ENCODE data around the gene PCDHGC3. TPM values are rescaled to one million over a fixed set of nuclear protein-coding genes. Genes with fewer than 3 reads are reported as not detected.

Gene PCDHGC3
- total and polyA plus RNA-seq, 9 of the 15 experiments (the other 6 are each of a cell fraction or from before 2014, with no cell fraction given): 0.07 TPM; not detected in 8

DNA sequence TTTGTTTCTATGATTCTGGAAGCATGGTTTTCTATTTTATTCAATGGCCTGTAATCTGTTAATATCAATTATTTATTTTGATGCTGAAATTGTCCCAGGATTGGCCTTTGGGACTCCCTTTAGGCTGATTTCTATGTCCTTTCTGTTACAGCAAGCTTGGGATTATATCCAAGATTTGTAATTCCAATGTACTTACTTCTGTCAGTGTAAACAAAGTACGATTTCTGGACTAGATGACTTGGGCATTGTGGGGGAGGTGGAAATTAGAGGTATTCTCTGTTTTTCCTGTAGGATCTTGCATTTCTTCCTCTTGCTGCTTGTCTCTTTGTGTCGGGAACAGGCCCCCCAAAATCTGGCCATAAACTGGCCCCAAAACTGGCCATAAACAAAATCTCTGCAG, 41.8 kb upstream of the PCDHGC3 start:
- Histone ChIP-seq H3K9ac (ENCODE audit: insufficient read depth in 1 of 2, low read depth in 2 of 2, low read length in 2 of 2) (no peak overlapping the region), H3K9me1 (ENCODE audit: control insufficient read depth, insufficient read depth, low read length) (no peaks in the 10 kb centered on the region), H4K20me1 (replicated peaks; ENCODE audit: control insufficient read depth, insufficient read depth, low read length) (no peaks in the 10 kb centered on the region), H3K9me3 (replicated peaks; ENCODE audit: control insufficient read depth, insufficient read depth, low read depth, low read length) (no peaks in the 10 kb centered on the region; the same call in 1 of the 2 replicates), H3K4me1 (replicated peaks in 1 of 2; ENCODE audit: control insufficient read depth in 2 of 2, insufficient read depth in 2 of 2, low read length in 2 of 2) (peaks cover 0 to 16% of the 10 kb centered on the region in 2 experiments; a peak in 2 of 5 replicates), H3K4me2 (ENCODE audit: insufficient read depth, low read length) (no peak overlapping the region), H2AFZ (ENCODE audit: low read depth, low read length) (no peak overlapping the region), H3K27me3 (ENCODE audit: control insufficient read depth in 2 of 2, insufficient read depth in 2 of 2, low read length in 2 of 2) (peaks cover 0 to 20% of the 10 kb centered on the region in 2 experiments; a peak in 2 of 5 replicates), H3K36me3 (ENCODE audit: control insufficient read depth, insufficient read depth, low read length) (no peaks in the 10 kb centered on the region), H3K79me2 (ENCODE audit: control insufficient read depth, insufficient read depth, low read length) (no peaks in the 10 kb centered on the region), H3K27ac (ENCODE audit: extremely low read depth, low read depth, low read length) (no peak overlapping the region), H3K4me3 (no peak overlapping the region)
- CTCF ChIA-PET (ENCODE audit: low intra/inter-chr PET ratio): no interaction called here
- FAIRE-seq (no peak), ATAC-seq (no peak), DNase-seq (ENCODE audit: extremely low read depth in 1 of 4, low spot score in 3 of 4) (no peak)
- no TSS peak for BruUV-seq (replicated peaks)
- intact Hi-C loops (cut with micrococcal nuclease): no loop called here
- no peak for TF ChIP-seq EWSR1 (IDR thresholded peaks at IDR 0.05; ENCODE audit: borderline replicate concordance, low read depth, partially characterized antibody)
- TF ChIP-seq, protein P1, sequence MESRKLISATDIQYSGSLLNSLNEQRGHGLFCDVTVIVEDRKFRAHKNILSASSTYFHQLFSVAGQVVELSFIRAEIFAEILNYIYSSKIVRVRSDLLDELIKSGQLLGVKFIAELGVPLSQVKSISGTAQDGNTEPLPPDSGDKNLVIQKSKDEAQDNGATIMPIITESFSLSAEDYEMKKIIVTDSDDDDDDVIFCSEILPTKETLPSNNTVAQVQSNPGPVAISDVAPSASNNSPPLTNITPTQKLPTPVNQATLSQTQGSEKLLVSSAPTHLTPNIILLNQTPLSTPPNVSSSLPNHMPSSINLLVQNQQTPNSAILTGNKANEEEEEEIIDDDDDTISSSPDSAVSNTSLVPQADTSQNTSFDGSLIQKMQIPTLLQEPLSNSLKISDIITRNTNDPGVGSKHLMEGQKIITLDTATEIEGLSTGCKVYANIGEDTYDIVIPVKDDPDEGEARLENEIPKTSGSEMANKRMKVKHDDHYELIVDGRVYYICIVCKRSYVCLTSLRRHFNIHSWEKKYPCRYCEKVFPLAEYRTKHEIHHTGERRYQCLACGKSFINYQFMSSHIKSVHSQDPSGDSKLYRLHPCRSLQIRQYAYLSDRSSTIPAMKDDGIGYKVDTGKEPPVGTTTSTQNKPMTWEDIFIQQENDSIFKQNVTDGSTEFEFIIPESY (CRISPR knock-in tag; IDR thresholded peaks at IDR 0.05): no peak
- TF ChIP-seq, protein P2, sequence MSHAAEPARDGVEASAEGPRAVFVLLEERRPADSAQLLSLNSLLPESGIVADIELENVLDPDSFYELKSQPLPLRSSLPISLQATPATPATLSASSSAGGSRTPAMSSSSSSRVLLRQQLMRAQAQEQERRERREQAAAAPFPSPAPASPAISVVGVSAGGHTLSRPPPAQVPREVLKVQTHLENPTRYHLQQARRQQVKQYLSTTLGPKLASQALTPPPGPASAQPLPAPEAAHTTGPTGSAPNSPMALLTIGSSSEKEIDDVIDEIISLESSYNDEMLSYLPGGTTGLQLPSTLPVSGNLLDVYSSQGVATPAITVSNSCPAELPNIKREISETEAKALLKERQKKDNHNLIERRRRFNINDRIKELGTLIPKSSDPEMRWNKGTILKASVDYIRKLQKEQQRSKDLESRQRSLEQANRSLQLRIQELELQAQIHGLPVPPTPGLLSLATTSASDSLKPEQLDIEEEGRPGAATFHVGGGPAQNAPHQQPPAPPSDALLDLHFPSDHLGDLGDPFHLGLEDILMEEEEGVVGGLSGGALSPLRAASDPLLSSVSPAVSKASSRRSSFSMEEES (CRISPR knock-in tag; IDR thresholded peaks at IDR 0.05): no peak
- TF ChIP-seq, protein P3, sequence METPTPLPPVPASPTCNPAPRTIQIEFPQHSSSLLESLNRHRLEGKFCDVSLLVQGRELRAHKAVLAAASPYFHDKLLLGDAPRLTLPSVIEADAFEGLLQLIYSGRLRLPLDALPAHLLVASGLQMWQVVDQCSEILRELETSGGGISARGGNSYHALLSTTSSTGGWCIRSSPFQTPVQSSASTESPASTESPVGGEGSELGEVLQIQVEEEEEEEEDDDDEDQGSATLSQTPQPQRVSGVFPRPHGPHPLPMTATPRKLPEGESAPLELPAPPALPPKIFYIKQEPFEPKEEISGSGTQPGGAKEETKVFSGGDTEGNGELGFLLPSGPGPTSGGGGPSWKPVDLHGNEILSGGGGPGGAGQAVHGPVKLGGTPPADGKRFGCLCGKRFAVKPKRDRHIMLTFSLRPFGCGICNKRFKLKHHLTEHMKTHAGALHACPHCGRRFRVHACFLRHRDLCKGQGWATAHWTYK (CRISPR knock-in tag; IDR thresholded peaks at IDR 0.05): no peak
- no peak for TF ChIP-seq NR2F6 (CRISPR knock-in tag; IDR thresholded peaks at IDR 0.05)
- no peak for TF ChIP-seq ZNF75A (CRISPR knock-in tag; IDR thresholded peaks at IDR 0.05)
- TF ChIP-seq JUND (IDR thresholded peaks at IDR 0.05; ENCODE audit: borderline replicate concordance, low read depth, low read length): no peak
- TF ChIP-seq JUND (tag; IDR thresholded peaks at IDR 0.05; ENCODE audit: borderline replicate concordance, low read depth, low read length): no peak
- TF ChIP-seq, protein P4, sequence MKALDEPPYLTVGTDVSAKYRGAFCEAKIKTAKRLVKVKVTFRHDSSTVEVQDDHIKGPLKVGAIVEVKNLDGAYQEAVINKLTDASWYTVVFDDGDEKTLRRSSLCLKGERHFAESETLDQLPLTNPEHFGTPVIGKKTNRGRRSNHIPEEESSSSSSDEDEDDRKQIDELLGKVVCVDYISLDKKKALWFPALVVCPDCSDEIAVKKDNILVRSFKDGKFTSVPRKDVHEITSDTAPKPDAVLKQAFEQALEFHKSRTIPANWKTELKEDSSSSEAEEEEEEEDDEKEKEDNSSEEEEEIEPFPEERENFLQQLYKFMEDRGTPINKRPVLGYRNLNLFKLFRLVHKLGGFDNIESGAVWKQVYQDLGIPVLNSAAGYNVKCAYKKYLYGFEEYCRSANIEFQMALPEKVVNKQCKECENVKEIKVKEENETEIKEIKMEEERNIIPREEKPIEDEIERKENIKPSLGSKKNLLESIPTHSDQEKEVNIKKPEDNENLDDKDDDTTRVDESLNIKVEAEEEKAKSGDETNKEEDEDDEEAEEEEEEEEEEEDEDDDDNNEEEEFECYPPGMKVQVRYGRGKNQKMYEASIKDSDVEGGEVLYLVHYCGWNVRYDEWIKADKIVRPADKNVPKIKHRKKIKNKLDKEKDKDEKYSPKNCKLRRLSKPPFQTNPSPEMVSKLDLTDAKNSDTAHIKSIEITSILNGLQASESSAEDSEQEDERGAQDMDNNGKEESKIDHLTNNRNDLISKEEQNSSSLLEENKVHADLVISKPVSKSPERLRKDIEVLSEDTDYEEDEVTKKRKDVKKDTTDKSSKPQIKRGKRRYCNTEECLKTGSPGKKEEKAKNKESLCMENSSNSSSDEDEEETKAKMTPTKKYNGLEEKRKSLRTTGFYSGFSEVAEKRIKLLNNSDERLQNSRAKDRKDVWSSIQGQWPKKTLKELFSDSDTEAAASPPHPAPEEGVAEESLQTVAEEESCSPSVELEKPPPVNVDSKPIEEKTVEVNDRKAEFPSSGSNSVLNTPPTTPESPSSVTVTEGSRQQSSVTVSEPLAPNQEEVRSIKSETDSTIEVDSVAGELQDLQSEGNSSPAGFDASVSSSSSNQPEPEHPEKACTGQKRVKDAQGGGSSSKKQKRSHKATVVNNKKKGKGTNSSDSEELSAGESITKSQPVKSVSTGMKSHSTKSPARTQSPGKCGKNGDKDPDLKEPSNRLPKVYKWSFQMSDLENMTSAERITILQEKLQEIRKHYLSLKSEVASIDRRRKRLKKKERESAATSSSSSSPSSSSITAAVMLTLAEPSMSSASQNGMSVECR (CRISPR knock-in tag; IDR thresholded peaks at IDR 0.05): no peak
- TF ChIP-seq POU5F1 (IDR thresholded peaks at IDR 0.05; ENCODE audit: borderline replicate concordance, low read depth, low read length, partially characterized antibody): no peak
- no peak for TF ChIP-seq MCM5 (IDR thresholded peaks at IDR 0.05; ENCODE audit: low read depth)
- no peak for TF ChIP-seq ZNF311 (CRISPR knock-in tag; IDR thresholded peaks at IDR 0.05)
- no peak for TF ChIP-seq TCFL5 (CRISPR knock-in tag; conservative IDR thresholded peaks at IDR 0.05)
- 0% methylated on average over 2 of the region's 2 CpGs for WGBS (ENCODE audit: insufficient coverage, low coverage, missing lambda C conversion rate)
- in situ Hi-C loops (cut with MboI): no loop called here
- POLR2A ChIA-PET: no interaction called here
